H1 (cell line): ENCODE measurements around the gene GPX7. TPM values are rescaled to one million over a fixed set of nuclear protein-coding genes. Genes with fewer than 3 reads are reported as not detected.

Experiments used
- CTBP2 ChIP-seq: IDR thresholded peaks from 2 replicates; pipeline ENCODE4 v1.7.0; 2011; ENCODE audit warnings: borderline replicate concordance, mild to moderate bottlenecking, moderate library complexity, mixed read lengths, low read length; ENCODE audit not compliant: insufficient read depth, insufficient read length
- GTF2F1 ChIP-seq: IDR thresholded peaks from 2 replicates; pipeline ENCODE4 v1.6.1; 2012; ENCODE audit warnings: low read depth, low read length, improper control_type of control experiment, borderline replicate concordance
- NANOG ChIP-seq: IDR thresholded peaks from 2 replicates; pipeline ENCODE4 v1.6.1; 2011; ENCODE audit warnings: low read length, low read depth, mild to moderate bottlenecking, inconsistent platforms; ENCODE audit not compliant: insufficient read depth, poor library complexity, severe bottlenecking
- SIRT6 ChIP-seq: IDR thresholded peaks from one replicate; pipeline ENCODE4 v1.7.1; 2012; ENCODE audit warnings: low read length, inconsistent platforms
- TAF1 ChIP-seq: IDR thresholded peaks from 2 replicates; pipeline ENCODE4 v1.6.1; 2011; ENCODE audit warnings: mild to moderate bottlenecking, low read depth, low read length
- polyA plus RNA-seq, 7 experiments: library from polyadenylated mRNA; depleted of rRNA in 3 of 7; stranded (reverse) in 5 of 7; unstranded in 2 of 7; fragments of >200 nt in 5 of 7; fragments of 200-250 nt in 2 of 7; gene quantifications; 1 replicate in 5 of 7; 2 replicates in 1 of 7; 4 replicates in 1 of 7; pipeline versions ENCODE4 v1.2.1 to v1.2.3, GENCODE V29; 2011 to 2013; ENCODE audit warnings: missing spikeins in 2 of 7, mixed read lengths in 2 of 7
- total RNA-seq: library from RNA; stranded (reverse); fragmentation: NEBNext Ultra II Directional; extraction: Animal tissue kit (Norgen Biotek cat#: 25700); gene quantifications from 2 replicates; pipeline ENCODE4 v1.2.1, GENCODE V29; 2021

GPX7 gene
- total and polyA plus RNA-seq, 2 of the 8 experiments (the other 6 are each of a cell fraction or from before 2014, with no cell fraction given): 13.0 to 37.5 TPM

GRCh38 chr1:52569449-52570210 lies 32.5 kb upstream of the GPX7 start (continued):
- TF ChIP-seq NANOG (no peak), GTF2F1 (no peak), SIRT6 (no peak), TAF1 (no peak), CTBP2 (no peak)
- TF ChIP-seq, all 59 proteins: peak for 0
